GM12878 (cell line): ENCODE data around the gene RND2.

ENCODE experiments used
- ETV6 ChIP-seq, 2 experiments: fragments of 450-650 bp in 1 of 2; IDR thresholded peaks in 1 of 2; conservative IDR thresholded peaks in 1 of 2; 2 replicates each; pipeline ENCODE4 v1.6.1; 2014; ENCODE audit warnings: antibody characterized with exemption in 1 of 2, borderline replicate concordance in 1 of 2, low read depth in 1 of 2, mild to moderate bottlenecking in 1 of 2, moderate library complexity in 1 of 2
- HDGF ChIP-seq: fragments of 450-650 bp; IDR thresholded peaks from 2 replicates; pipeline ENCODE4 v1.6.1; 2016; ENCODE audit warnings: antibody characterized with exemption
- JUNB ChIP-seq: IDR thresholded peaks from 2 replicates; pipeline ENCODE4 v1.6.1; 2016; ENCODE audit warnings: antibody characterized with exemption, mild to moderate bottlenecking
- KLF5 ChIP-seq: fragments of 450-650 bp; IDR thresholded peaks from 2 replicates; pipeline ENCODE4 v1.6.1; 2014; ENCODE audit warnings: mild to moderate bottlenecking; ENCODE audit not compliant: partially characterized antibody
- POLR2A ChIP-seq: IDR thresholded peaks from 2 replicates; pipeline ENCODE4 v1.6.1; 2011; ENCODE audit warnings: low read depth, mild to moderate bottlenecking, low read length
- SIN3A ChIP-seq: IDR thresholded peaks from 2 replicates; pipeline ENCODE4 v1.6.1; 2012; ENCODE audit warnings: low read depth, low read length, improper control_type of control experiment
- SIX5 ChIP-seq: IDR thresholded peaks from 2 replicates; pipeline ENCODE4 v1.6.1; 2011; ENCODE audit warnings: mild to moderate bottlenecking, low read depth, low read length, moderate library complexity; ENCODE audit not compliant: severe bottlenecking
- ZSCAN29 ChIP-seq: fragments of 450-650 bp; IDR thresholded peaks from 2 replicates; pipeline ENCODE4 v1.6.1; 2017; ENCODE audit warnings: mild to moderate bottlenecking, moderate library complexity
- TF ChIP-seq, protein P1 (sequence below): IDR thresholded peaks from 2 replicates; pipeline ENCODE4 v1.6.1; 2012; ENCODE audit warnings: mild to moderate bottlenecking, low read depth, low read length

DNA sequence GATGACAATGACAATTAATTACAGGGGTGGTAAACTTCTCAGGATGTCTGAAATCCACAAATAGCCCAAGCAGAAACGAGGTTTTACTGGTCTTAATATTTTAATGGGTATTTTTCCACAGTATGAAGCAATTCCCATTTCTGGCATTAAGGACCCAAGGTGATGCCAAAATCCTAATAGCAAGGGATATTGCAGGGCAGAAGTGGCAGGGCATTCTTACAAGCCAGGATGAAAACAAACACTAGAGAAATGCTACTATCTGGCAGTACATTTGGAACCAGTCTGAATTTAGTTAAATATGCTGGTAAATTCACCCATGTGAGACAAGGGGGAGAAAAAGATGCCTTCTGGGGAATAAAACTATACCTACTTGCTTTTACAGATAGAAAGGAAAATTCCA, 45.2 kb downstream of the RND2 start:
- TF ChIP-seq ETV6 (conservative IDR thresholded peaks at IDR 0.05 in 1 of 2, IDR thresholded peaks at IDR 0.05 in 1 of 2; ENCODE audit: borderline replicate concordance in 1 of 2, low read depth in 1 of 2), result no peak
- no peak for TF ChIP-seq POLR2A
- no peak for TF ChIP-seq SIX5
- no peak for TF ChIP-seq ZSCAN29
- TF ChIP-seq, protein P1, sequence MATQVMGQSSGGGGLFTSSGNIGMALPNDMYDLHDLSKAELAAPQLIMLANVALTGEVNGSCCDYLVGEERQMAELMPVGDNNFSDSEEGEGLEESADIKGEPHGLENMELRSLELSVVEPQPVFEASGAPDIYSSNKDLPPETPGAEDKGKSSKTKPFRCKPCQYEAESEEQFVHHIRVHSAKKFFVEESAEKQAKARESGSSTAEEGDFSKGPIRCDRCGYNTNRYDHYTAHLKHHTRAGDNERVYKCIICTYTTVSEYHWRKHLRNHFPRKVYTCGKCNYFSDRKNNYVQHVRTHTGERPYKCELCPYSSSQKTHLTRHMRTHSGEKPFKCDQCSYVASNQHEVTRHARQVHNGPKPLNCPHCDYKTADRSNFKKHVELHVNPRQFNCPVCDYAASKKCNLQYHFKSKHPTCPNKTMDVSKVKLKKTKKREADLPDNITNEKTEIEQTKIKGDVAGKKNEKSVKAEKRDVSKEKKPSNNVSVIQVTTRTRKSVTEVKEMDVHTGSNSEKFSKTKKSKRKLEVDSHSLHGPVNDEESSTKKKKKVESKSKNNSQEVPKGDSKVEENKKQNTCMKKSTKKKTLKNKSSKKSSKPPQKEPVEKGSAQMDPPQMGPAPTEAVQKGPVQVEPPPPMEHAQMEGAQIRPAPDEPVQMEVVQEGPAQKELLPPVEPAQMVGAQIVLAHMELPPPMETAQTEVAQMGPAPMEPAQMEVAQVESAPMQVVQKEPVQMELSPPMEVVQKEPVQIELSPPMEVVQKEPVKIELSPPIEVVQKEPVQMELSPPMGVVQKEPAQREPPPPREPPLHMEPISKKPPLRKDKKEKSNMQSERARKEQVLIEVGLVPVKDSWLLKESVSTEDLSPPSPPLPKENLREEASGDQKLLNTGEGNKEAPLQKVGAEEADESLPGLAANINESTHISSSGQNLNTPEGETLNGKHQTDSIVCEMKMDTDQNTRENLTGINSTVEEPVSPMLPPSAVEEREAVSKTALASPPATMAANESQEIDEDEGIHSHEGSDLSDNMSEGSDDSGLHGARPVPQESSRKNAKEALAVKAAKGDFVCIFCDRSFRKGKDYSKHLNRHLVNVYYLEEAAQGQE, result no peak
- TF ChIP-seq SIN3A, result no peak
- TF ChIP-seq JUNB, result no peak
- TF ChIP-seq HDGF, result no peak
- TF ChIP-seq KLF5, result no peak
